Caco-2 (cell line): ENCODE measurements around the gene USP44. TPM values are rescaled to one million over a fixed set of nuclear protein-coding genes. Genes with fewer than 3 reads are reported as not detected.

Source experiments
- BruUV-seq: library from RNA; stranded (reverse); fragments of 400-500 nt; replicated peaks from 2 replicates; lab custom pipeline; 2021; lab: Mats Ljungman, UMichigan
- CTCF ChIA-PET: fragments of 300-600 bp; sonication (Branson Sonifier 250); formaldehyde crosslinking; loops from one replicate; lab custom pipeline; 2022; ENCODE audit warnings: antibody characterized with exemption; lab: Charles Lee
- POLR2A ChIA-PET: fragments of 300-600 bp; sonication (Branson Sonifier 250); formaldehyde crosslinking; loops from one replicate; lab custom pipeline; 2022; ENCODE audit warnings: antibody characterized with exemption; lab: Charles Lee
- DNase-seq, 2 experiments: peaks; one replicate each; pipeline versions ENCODE4 v3.0.0 to v3.0.0-alpha.2; 2020 to 2022
- H3K27me3 ChIP-seq: replicated peaks from 2 replicates; pipeline ENCODE4 v1.6.0; 2011; ENCODE audit warnings: low read length; ENCODE audit not compliant: control insufficient read depth, insufficient read depth
- H3K36me3 ChIP-seq: 2 replicates; pipeline ENCODE4 v1.5.1; 2011; ENCODE audit warnings: low read length; ENCODE audit not compliant: control insufficient read depth, insufficient read depth
- H3K4me1 ChIP-seq: fragments of 250-450 bp; sonication (Bioruptor Pico); 2 replicates; pipeline ENCODE4 v1.5.1; 2020; ENCODE audit warnings: mild to moderate bottlenecking
- H3K4me3 ChIP-seq: 2 replicates; pipeline ENCODE4 v1.5.1; 2011; ENCODE audit warnings: low read depth, mild to moderate bottlenecking, control low read depth, low read length
- H3K9me3 ChIP-seq: fragments of 250-450 bp; sonication (Bioruptor Pico); 2 replicates; pipeline ENCODE4 v1.5.1; 2020; ENCODE audit warnings: mild to moderate bottlenecking, moderate library complexity
- H3K27ac Mint-ChIP-seq: one replicate; pipeline ENCODE4 v1.8.0; 2022; ENCODE audit warnings: mixed read lengths; ENCODE audit not compliant: unreplicated experiment
- H3K27me3 Mint-ChIP-seq: one replicate; pipeline ENCODE4 v1.8.0; 2022; ENCODE audit warnings: mixed read lengths; ENCODE audit not compliant: insufficient read depth, unreplicated experiment
- H3K36me3 Mint-ChIP-seq: one replicate; pipeline ENCODE4 v1.8.0; 2022; ENCODE audit warnings: mild to moderate bottlenecking, mixed read lengths; ENCODE audit not compliant: insufficient read depth, unreplicated experiment
- H3K4me1 Mint-ChIP-seq: one replicate; pipeline ENCODE4 v1.8.0; 2022; ENCODE audit warnings: low read depth, mixed read lengths; ENCODE audit not compliant: unreplicated experiment
- H3K4me3 Mint-ChIP-seq: one replicate; pipeline ENCODE4 v1.8.0; 2022; ENCODE audit warnings: mild to moderate bottlenecking, moderate library complexity, mixed read lengths; ENCODE audit not compliant: unreplicated experiment
- H3K9me3 Mint-ChIP-seq: one replicate; pipeline ENCODE4 v1.8.0; 2022; ENCODE audit warnings: mixed read lengths; ENCODE audit not compliant: unreplicated experiment
- intact Hi-C: fragments of 100-400 bp; cut with micrococcal nuclease; formaldehyde crosslinking; loops from one replicate; pipeline ENCODE4 v1.10.0; 2022; ENCODE audit not compliant: unreplicated experiment
- total RNA-seq: library from RNA; stranded (reverse); gene quantifications from 2 replicates; pipeline ENCODE4 v1.2.3, GENCODE V29; 2022
- TF ChIP-seq, protein P1 (sequence below), 2 experiments: fragments of 200-600 bp in 1 of 2; IDR thresholded peaks; 1 replicate in 1 of 2; 2 replicates in 1 of 2; pipeline versions ENCODE4 v1.5.1 to v1.8.0; 2011 to 2022; ENCODE audit warnings: antibody characterized with exemption in 1 of 2, control low read depth in 1 of 2, inconsistent platforms in 1 of 2, low read depth in 1 of 2, low read length in 1 of 2, mild to moderate bottlenecking in 1 of 2, moderate library complexity in 1 of 2; ENCODE audit not compliant: insufficient read depth in 1 of 2, severe bottlenecking in 1 of 2, unreplicated experiment in 1 of 2

Gene USP44
- total RNA-seq, 1 experiment from 2014 or later, result 0.14 TPM

DNA sequence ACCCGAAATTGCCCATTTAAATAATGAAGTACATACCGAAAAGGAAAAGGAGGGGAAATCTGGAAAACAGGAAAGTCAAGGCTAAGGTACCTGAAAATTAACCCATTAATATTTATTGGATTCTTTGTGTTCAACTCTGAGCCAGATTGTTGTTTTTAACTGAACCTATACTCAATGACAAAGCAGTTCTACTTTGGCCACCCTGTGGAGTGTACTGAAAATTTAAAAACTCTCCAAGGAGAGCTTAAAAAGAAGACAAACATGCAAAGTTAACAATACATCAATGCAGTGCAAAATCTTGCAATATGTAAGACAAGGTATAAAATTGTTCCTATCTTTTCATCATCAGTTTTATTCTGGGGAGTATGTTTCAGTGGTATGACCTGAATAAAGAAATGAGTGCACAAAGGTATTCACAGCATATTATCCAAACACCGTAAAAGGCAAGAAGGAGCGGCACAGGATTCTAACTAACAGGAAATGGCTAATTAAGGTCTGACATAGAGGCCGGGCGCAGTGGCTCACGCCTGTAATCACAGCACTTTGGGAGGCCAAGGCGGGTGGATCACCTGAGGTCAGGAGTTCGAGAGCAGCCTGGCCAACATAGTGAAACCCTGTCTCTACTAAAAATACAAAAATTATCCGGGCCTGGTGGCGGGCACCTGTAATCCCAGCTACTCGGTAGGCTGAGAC is 1.7 kb downstream of the USP44 start:
- Mint-ChIP-seq H3K9me3 (no peaks in the 10 kb centered on the region), H3K36me3 (no peaks in the 10 kb centered on the region), H3K27ac (no peak overlapping the region), H3K4me3 (no peak overlapping the region), H3K4me1 (peaks cover 14% of the 10 kb centered on the region), H3K27me3 (no peaks in the 10 kb centered on the region)
- H3K4me1 ChIP-seq, result peaks cover 5% of the 10 kb centered on the region
- DNase-seq, result no peak
- intact Hi-C loops, result no loop called here
- TF ChIP-seq, protein P1, sequence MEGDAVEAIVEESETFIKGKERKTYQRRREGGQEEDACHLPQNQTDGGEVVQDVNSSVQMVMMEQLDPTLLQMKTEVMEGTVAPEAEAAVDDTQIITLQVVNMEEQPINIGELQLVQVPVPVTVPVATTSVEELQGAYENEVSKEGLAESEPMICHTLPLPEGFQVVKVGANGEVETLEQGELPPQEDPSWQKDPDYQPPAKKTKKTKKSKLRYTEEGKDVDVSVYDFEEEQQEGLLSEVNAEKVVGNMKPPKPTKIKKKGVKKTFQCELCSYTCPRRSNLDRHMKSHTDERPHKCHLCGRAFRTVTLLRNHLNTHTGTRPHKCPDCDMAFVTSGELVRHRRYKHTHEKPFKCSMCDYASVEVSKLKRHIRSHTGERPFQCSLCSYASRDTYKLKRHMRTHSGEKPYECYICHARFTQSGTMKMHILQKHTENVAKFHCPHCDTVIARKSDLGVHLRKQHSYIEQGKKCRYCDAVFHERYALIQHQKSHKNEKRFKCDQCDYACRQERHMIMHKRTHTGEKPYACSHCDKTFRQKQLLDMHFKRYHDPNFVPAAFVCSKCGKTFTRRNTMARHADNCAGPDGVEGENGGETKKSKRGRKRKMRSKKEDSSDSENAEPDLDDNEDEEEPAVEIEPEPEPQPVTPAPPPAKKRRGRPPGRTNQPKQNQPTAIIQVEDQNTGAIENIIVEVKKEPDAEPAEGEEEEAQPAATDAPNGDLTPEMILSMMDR (IDR thresholded peaks at IDR 0.05; ENCODE audit: insufficient read depth in 1 of 2, low read depth in 1 of 2, low read length in 1 of 2, severe bottlenecking in 1 of 2, unreplicated experiment in 1 of 2), result no peak
- H3K9me3 ChIP-seq, result peaks cover 8% of the 10 kb centered on the region; the same call in 1 of the 2 replicates
- no peaks in the 10 kb centered on the region for H3K36me3 ChIP-seq
- no peaks in the 10 kb centered on the region for H3K27me3 ChIP-seq
- ChIA-PET POLR2A (no interaction called here), CTCF (interaction anchor here (1.0 kb wide), 1 partner anchor 25 kb away, joined by 3 read pairs; no protein-coding TSS in a partner anchor)
- H3K4me3 ChIP-seq, result no peak overlapping the region
- no TSS peak for BruUV-seq

DNA sequence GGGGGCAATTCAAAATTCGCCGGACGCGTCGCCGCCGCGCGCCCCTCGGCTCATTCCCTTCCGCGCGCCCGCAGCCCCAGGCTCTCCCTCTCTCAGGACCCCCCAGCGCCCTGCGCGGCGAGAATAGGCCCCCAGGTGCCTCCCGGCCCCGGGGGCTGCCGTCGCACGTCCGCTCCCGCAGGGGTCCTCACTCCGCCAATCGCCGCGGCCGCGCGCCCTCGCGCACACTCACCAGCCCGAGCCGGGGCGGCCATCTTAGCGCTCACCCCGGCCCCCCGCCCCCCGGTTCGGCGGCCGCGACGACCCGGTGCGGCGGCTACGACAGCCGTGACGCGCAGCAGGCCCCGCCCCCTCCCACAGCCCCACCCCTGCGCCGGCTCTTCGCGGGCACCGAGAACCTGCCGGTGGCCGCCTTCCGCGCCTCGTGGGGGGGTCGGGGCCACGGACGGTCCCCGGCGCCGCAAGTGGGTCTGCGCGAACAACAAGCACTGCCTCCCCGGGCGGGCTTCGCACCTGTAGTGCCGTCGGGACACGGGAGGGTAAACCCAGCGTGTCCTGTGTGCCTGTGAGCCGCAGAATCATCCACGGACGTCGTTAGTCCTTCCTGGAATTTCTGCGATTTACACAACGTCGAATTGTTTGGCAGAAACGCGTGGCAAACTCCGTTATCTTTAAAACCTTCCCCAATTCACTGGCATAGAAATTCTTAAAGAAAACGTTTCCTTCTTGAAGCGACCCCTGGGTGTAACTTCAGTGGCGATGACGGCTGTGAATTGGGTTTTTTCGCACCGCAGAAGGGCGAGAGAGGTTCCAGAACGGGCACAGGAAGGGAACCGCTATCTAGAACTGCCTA is 2.5 kb downstream of the USP44 start:
- no peaks in the 10 kb centered on the region for H3K9me3 Mint-ChIP-seq
- H3K36me3 Mint-ChIP-seq, result no peaks in the 10 kb centered on the region
- Histone ChIP-seq H3K4me1 (no peaks in the 10 kb centered on the region), H3K4me3 (no peak overlapping the region), H3K36me3 (no peaks in the 10 kb centered on the region), H3K9me3 (peaks cover 8% of the 10 kb centered on the region; the same call in 1 of the 2 replicates), H3K27me3 (no peaks in the 10 kb centered on the region)
- BruUV-seq, result no TSS peak
- DNase-seq, result no peak
- POLR2A ChIA-PET, result no interaction called here
- H3K27me3 Mint-ChIP-seq, result no peaks in the 10 kb centered on the region
- H3K4me3 Mint-ChIP-seq, result no peak overlapping the region
- intact Hi-C loops, result no loop called here
- TF ChIP-seq, protein P1 (IDR thresholded peaks at IDR 0.05; ENCODE audit: insufficient read depth in 1 of 2, low read depth in 1 of 2, low read length in 1 of 2, severe bottlenecking in 1 of 2, unreplicated experiment in 1 of 2), result no peak
- H3K4me1 Mint-ChIP-seq, result peaks cover 6% of the 10 kb centered on the region
- no peak overlapping the region for H3K27ac Mint-ChIP-seq
- CTCF ChIA-PET, result no interaction called here

DNA sequence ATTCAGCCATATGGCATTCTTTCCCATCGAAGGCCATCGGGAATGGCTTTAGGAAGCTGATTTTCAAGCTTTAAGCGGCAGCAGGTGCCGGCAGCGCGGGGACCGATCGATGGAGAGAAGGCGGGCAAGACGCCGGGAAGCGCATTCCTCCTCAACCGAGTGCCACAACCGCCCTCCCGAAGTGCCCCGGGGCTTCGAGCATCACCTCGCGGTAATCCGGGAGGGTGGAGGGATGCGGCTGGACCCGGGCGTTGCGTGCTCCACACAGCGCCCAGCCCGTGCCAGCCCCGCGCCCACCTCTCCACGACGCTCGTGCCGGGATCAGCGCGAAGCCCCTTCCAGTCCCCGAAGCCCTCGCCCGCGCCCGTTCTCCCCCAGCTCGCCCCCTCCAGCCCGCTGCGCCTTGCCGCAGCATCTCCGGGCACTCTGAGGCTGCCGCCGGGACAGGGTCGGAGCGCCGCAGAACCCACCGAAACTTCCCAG is 3.2 kb downstream of the USP44 start:
- H3K27ac Mint-ChIP-seq, result no peak overlapping the region
- BruUV-seq, result no TSS peak
- H3K27me3 Mint-ChIP-seq, result no peaks in the 10 kb centered on the region
- no peak overlapping the region for H3K4me3 Mint-ChIP-seq
- intact Hi-C loops, result no loop called here
- no peaks in the 10 kb centered on the region for H3K9me3 Mint-ChIP-seq
- DNase-seq, result no peak
- H3K4me3 ChIP-seq, result no peak overlapping the region
- H3K27me3 ChIP-seq, result no peaks in the 10 kb centered on the region
- no peaks in the 10 kb centered on the region for H3K4me1 ChIP-seq
- H3K4me1 Mint-ChIP-seq, result peaks cover 6% of the 10 kb centered on the region
- H3K9me3 ChIP-seq, result peaks cover 8% of the 10 kb centered on the region; the same call in 1 of the 2 replicates
- POLR2A ChIA-PET, result no interaction called here
- TF ChIP-seq, protein P1 (IDR thresholded peaks at IDR 0.05; ENCODE audit: insufficient read depth in 1 of 2, low read depth in 1 of 2, low read length in 1 of 2, severe bottlenecking in 1 of 2, unreplicated experiment in 1 of 2), result no peak
- H3K36me3 Mint-ChIP-seq, result no peaks in the 10 kb centered on the region
- H3K36me3 ChIP-seq, result no peaks in the 10 kb centered on the region
- CTCF ChIA-PET, result no interaction called here
